ENCODE measurements around the gene WWOX.

DNA sequence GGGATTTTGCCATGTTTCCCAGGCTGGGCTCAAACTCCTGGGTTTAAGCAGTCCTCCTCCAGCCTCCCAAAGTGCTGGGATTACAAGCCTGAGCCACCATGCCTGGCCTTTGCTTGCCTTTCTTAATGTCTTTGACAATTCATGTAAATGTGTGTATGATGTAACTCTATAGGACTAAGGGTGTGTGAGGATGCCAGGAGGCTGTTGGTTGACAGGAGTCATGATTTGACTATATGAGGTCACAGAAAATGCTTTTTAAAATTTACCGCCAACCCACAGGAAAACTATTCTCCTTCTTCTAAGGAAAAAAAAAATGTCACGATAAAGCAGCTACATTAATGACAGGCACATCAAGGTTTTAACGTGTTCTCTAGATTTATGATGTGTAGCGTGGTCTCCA is 118.8 kb downstream of the WWOX start:
- TF ChIP-seq, protein P1, sequence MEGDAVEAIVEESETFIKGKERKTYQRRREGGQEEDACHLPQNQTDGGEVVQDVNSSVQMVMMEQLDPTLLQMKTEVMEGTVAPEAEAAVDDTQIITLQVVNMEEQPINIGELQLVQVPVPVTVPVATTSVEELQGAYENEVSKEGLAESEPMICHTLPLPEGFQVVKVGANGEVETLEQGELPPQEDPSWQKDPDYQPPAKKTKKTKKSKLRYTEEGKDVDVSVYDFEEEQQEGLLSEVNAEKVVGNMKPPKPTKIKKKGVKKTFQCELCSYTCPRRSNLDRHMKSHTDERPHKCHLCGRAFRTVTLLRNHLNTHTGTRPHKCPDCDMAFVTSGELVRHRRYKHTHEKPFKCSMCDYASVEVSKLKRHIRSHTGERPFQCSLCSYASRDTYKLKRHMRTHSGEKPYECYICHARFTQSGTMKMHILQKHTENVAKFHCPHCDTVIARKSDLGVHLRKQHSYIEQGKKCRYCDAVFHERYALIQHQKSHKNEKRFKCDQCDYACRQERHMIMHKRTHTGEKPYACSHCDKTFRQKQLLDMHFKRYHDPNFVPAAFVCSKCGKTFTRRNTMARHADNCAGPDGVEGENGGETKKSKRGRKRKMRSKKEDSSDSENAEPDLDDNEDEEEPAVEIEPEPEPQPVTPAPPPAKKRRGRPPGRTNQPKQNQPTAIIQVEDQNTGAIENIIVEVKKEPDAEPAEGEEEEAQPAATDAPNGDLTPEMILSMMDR (conservative IDR thresholded peaks at IDR 0.05 in 1 of 2, IDR thresholded peaks at IDR 0.05 in 1 of 2; ENCODE audit: extremely low read depth in 1 of 2, insufficient read depth in 1 of 2, low read depth in 1 of 2, low read length in 2 of 2): no peak
- no peak for TF ChIP-seq EZH2 (IDR thresholded peaks at IDR 0.05; ENCODE audit: borderline replicate concordance, low read length)

All from mammary epithelial cell (primary cell).